ENCODE measurements around the gene ZDHHC11B. TPM values are rescaled to one million over a fixed set of nuclear protein-coding genes. Genes with fewer than 3 reads are reported as not detected.
"Not testable (repeated sequence)": the region's sequence is repeated elsewhere in the genome, so short reads cannot be mapped to it uniquely, and the experiment has no call there.

The ZDHHC11B gene
- 15.7 TPM for polyA plus RNA-seq (ENCODE audit: insufficient read length)

- DNase-seq (ENCODE audit: low read depth): peak; percentile 5
Observed at GRCh38 chr5:784428-785177, at the start of gene ZDHHC11B. Gene ZDHHC11B, minus strand, starts transcription at chr5:784729. Its CDS starts 17,810 bp downstream, at chr5:766919.

GRCh38 chr5:834013-834412 is 49.5 kb upstream of the ZDHHC11B start:
- not testable (repeated sequence) for DNase-seq (ENCODE audit: low read depth)

GRCh38 chr5:828194-828593 is 43.7 kb upstream of the ZDHHC11B start:
- not testable (repeated sequence) for DNase-seq (ENCODE audit: low read depth)

- DNase-seq (ENCODE audit: low read depth): not testable (repeated sequence)
Observed at GRCh38 chr5:825544-825943, 41.0 kb upstream of the ZDHHC11B start.

GRCh38 chr5:821504-821903 is 37.0 kb upstream of the ZDHHC11B start:
- no peak for DNase-seq (ENCODE audit: low read depth)

- DNase-seq (ENCODE audit: low read depth): no peak
Observed at GRCh38 chr5:820245-820644, 35.7 kb upstream of the ZDHHC11B start.

GRCh38 chr5:819078-819477 is 34.5 kb upstream of the ZDHHC11B start:
- DNase-seq (ENCODE audit: low read depth): no peak

- no peak for DNase-seq (ENCODE audit: low read depth)
Observed at GRCh38 chr5:816176-816575, 31.6 kb upstream of the ZDHHC11B start.

GRCh38 chr5:815449-815848 is 30.9 kb upstream of the ZDHHC11B start:
- no peak for DNase-seq (ENCODE audit: low read depth)

GRCh38 chr5:813575-813974 is 29.0 kb upstream of the ZDHHC11B start:
- not testable (repeated sequence) for DNase-seq (ENCODE audit: low read depth)

GRCh38 chr5:811384-811783 is 26.9 kb upstream of the ZDHHC11B start:
- DNase-seq (ENCODE audit: low read depth): not testable (repeated sequence)

GRCh38 chr5:807719-808514 is 23.4 kb upstream of the ZDHHC11B start:
- DNase-seq (ENCODE audit: low read depth): not testable (repeated sequence)

- no peak for DNase-seq (ENCODE audit: low read depth)
Observed at GRCh38 chr5:801472-801871, 16.9 kb upstream of the ZDHHC11B start.

GRCh38 chr5:801055-801454 is 16.5 kb upstream of the ZDHHC11B start:
- DNase-seq (ENCODE audit: low read depth): not testable (repeated sequence)

- DNase-seq (ENCODE audit: low read depth): not testable (repeated sequence)
Observed at GRCh38 chr5:798505-799138, 14.1 kb upstream of the ZDHHC11B start.

GRCh38 chr5:797986-798385 is 13.5 kb upstream of the ZDHHC11B start:
- DNase-seq (ENCODE audit: low read depth): not testable (repeated sequence)

GRCh38 chr5:795873-796272 is 11.3 kb upstream of the ZDHHC11B start:
- DNase-seq (ENCODE audit: low read depth): not testable (repeated sequence)

GRCh38 chr5:794948-795347 is 10.4 kb upstream of the ZDHHC11B start:
- DNase-seq (ENCODE audit: low read depth): not testable (repeated sequence)

- DNase-seq (ENCODE audit: low read depth): not testable (repeated sequence)
Observed at GRCh38 chr5:788703-789102, 4.2 kb upstream of the ZDHHC11B start.

- not testable (repeated sequence) for DNase-seq (ENCODE audit: low read depth)
Observed at GRCh38 chr5:787857-788233, 3.3 kb upstream of the ZDHHC11B start.

- DNase-seq (ENCODE audit: low read depth): not testable (repeated sequence)
Observed at GRCh38 chr5:787224-787856, 2.8 kb upstream of the ZDHHC11B start.

All from forelimb muscle (tissue), 1 donor.